ENCODE results near the gene DYNLT1. TPM values are rescaled to one million over a fixed set of nuclear protein-coding genes. Genes with fewer than 3 reads are reported as not detected.
"Not testable (repeated sequence)": the region's sequence is repeated elsewhere in the genome, so short reads cannot be mapped to it uniquely, and the experiment has no call there.

Gene DYNLT1
- polyA plus RNA-seq, 2 donors: 168 to 183 TPM

GRCh38 chr6:158677906-158678578 is 33.5 kb upstream of the DYNLT1 start:
- H3K36me3 ChIP-seq (ENCODE audit: control insufficient read depth in 2 of 2, insufficient read depth in 2 of 2, low read length in 1 of 2): no peaks in the 10 kb centered on the region
- no peaks in the 10 kb centered on the region for H3K9me3 ChIP-seq (ENCODE audit: control insufficient read depth in 2 of 2, insufficient read depth in 1 of 2, low read depth in 1 of 2, low read length in 1 of 2)
- WGBS, 2 donors: 87 to 88% methylated on average over 11 of the region's 11 CpGs
- no peak overlapping the region for H3K4me3 ChIP-seq (ENCODE audit: low read depth in 1 of 2, low read length in 2 of 2)
- no peaks in the 10 kb centered on the region for H3K27me3 ChIP-seq (ENCODE audit: control insufficient read depth in 1 of 2, insufficient read depth in 2 of 2, low read length in 2 of 2)
- H3K4me1 ChIP-seq (ENCODE audit: control insufficient read depth in 2 of 2, insufficient read depth in 2 of 2, low read length in 1 of 2): no peaks in the 10 kb centered on the region
- H3K27ac ChIP-seq (ENCODE audit: low read depth in 2 of 2, low read length in 1 of 2): no peak overlapping the region

GRCh38 chr6:158677094-158677493 is 32.6 kb upstream of the DYNLT1 start:
- H3K4me1 ChIP-seq (ENCODE audit: control insufficient read depth in 2 of 2, insufficient read depth in 2 of 2, low read length in 1 of 2); H3K27ac ChIP-seq (ENCODE audit: low read depth in 2 of 2, low read length in 1 of 2); H3K27me3 ChIP-seq (ENCODE audit: control insufficient read depth in 1 of 2, insufficient read depth in 2 of 2, low read length in 2 of 2); H3K4me3 ChIP-seq (ENCODE audit: low read depth in 1 of 2, low read length in 2 of 2); H3K36me3 ChIP-seq (ENCODE audit: control insufficient read depth in 2 of 2, insufficient read depth in 2 of 2, low read length in 1 of 2); H3K9me3 ChIP-seq (ENCODE audit: control insufficient read depth in 2 of 2, insufficient read depth in 1 of 2, low read depth in 1 of 2, low read length in 1 of 2): not testable (repeated sequence)
- 91 to 98% methylated on average over 3 of the region's 3 CpGs for WGBS, 2 donors

DNA sequence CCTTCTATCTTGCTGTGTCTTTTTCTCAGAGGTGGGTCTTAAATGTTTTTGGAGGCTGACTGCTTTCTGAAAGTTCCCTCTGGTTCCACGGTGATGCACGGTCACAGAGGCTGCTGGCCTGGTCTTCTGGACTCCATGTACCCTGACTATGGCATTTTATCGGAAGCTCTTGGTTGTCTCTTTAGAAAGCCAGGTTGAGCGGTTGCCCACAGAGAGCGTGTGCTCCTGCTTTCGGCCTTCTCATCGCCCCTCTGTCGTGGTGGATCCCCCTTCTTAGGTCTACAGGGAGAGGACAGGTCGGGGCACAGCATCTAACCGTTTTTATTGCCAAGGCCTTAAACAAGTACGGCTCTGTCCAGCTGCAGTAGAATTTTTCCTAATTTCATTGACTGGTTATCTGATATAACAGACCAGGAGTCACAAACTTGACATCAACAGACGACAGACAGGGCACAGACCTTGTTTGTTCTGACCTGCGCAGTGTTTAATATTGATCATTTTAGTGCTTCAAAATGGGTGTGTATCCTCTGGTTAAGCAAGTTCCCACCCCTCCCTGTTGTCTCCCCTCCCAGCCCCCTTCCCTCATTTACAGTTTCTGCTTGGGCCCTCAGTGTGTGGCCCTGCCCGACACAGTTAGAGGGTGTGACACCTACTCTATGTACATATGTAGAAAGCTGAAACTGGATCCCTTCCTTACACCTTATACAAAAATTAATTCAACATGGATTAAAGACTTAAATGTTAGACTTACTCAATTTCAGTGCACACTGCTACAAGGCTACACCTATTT is 30.0 kb upstream of the DYNLT1 start:
- Histone ChIP-seq H3K27me3 (ENCODE audit: control insufficient read depth in 1 of 2, insufficient read depth in 2 of 2, low read length in 2 of 2) (no peaks in the 10 kb centered on the region), H3K4me3 (ENCODE audit: low read depth in 1 of 2, low read length in 2 of 2) (no peak overlapping the region), H3K4me1 (ENCODE audit: control insufficient read depth in 2 of 2, insufficient read depth in 2 of 2, low read length in 1 of 2) (no peaks in the 10 kb centered on the region), H3K9me3 (ENCODE audit: control insufficient read depth in 2 of 2, insufficient read depth in 1 of 2, low read depth in 1 of 2, low read length in 1 of 2) (no peaks in the 10 kb centered on the region), H3K36me3 (ENCODE audit: control insufficient read depth in 2 of 2, insufficient read depth in 2 of 2, low read length in 1 of 2) (no peaks in the 10 kb centered on the region), H3K27ac (ENCODE audit: low read depth in 2 of 2, low read length in 1 of 2) (no peak overlapping the region)
- WGBS, 2 donors: 86 to 90% methylated on average over 14 of the region's 14 CpGs

DNA sequence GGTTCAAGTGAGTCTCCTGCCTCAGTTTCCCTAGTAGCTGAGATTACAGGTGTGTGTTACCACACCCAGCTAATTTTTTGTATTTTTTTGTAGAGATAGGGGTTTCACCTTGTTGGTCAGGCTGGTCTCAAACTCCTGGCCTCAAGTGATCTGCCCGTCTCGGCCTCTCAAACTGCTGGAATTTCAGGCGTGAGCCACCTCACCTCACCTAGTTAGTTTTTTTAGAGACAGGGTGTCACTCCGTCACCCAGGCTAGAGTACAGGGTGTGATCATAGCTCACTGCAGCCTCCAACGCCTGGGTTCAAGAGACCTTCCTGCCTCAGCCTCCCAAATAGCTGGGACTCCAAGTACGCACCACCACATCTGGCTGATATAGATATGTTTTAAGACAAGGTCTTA is 28.2 kb upstream of the DYNLT1 start:
- Histone ChIP-seq H3K36me3 (ENCODE audit: control insufficient read depth in 2 of 2, insufficient read depth in 2 of 2, low read length in 1 of 2) (no peaks in the 10 kb centered on the region), H3K27me3 (ENCODE audit: control insufficient read depth in 1 of 2, insufficient read depth in 2 of 2, low read length in 2 of 2) (no peaks in the 10 kb centered on the region), H3K4me1 (ENCODE audit: control insufficient read depth in 2 of 2, insufficient read depth in 2 of 2, low read length in 1 of 2) (peaks cover 0 to 7% of the 10 kb centered on the region in 2 donors), H3K4me3 (ENCODE audit: low read depth in 1 of 2, low read length in 2 of 2) (no peak overlapping the region), H3K9me3 (ENCODE audit: control insufficient read depth in 2 of 2, insufficient read depth in 1 of 2, low read depth in 1 of 2, low read length in 1 of 2) (no peaks in the 10 kb centered on the region), H3K27ac (ENCODE audit: low read depth in 2 of 2, low read length in 1 of 2) (no peak overlapping the region)
- 95 to 96% methylated on average over 6 of the region's 6 CpGs for WGBS, 2 donors

DNA sequence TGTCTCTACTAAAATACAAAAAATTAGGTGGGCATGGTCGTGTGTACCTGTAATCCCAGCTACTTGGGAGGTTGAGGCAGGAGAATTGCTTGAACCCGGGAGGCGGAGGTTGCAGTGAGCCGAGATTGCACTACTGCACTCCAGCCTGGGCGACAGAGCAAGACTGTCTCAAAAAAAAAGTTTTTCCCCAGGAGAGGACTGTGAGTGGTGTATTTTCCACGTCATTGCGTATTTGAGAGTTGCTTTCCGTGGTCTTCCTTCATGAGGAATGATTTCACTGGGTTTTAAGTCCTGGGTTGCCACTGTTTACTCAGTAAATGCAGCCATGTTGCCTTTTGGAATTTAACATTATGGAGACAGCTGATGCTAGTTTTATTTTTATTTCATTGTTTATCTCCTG is 27.6 kb upstream of the DYNLT1 start:
- not testable (repeated sequence) for H3K27me3 ChIP-seq (ENCODE audit: control insufficient read depth in 1 of 2, insufficient read depth in 2 of 2, low read length in 2 of 2); H3K4me1 ChIP-seq (ENCODE audit: control insufficient read depth in 2 of 2, insufficient read depth in 2 of 2, low read length in 1 of 2); H3K4me3 ChIP-seq (ENCODE audit: low read depth in 1 of 2, low read length in 2 of 2); H3K27ac ChIP-seq (ENCODE audit: low read depth in 2 of 2, low read length in 1 of 2); H3K36me3 ChIP-seq (ENCODE audit: control insufficient read depth in 2 of 2, insufficient read depth in 2 of 2, low read length in 1 of 2); H3K9me3 ChIP-seq (ENCODE audit: control insufficient read depth in 2 of 2, insufficient read depth in 1 of 2, low read depth in 1 of 2, low read length in 1 of 2)
- 88 to 91% methylated on average over 8 of the region's 8 CpGs for WGBS, 2 donors

GRCh38 chr6:158669145-158670035 is 24.8 kb upstream of the DYNLT1 start:
- peaks cover 0 to 8% of the 10 kb centered on the region in 2 donors for H3K4me1 ChIP-seq (ENCODE audit: control insufficient read depth in 2 of 2, insufficient read depth in 2 of 2, low read length in 1 of 2)
- H3K4me3 ChIP-seq (ENCODE audit: low read depth in 1 of 2, low read length in 2 of 2): no peak overlapping the region
- WGBS, 2 donors: 59 to 61% methylated on average over 7 of the region's 7 CpGs
- no peaks in the 10 kb centered on the region for H3K27me3 ChIP-seq (ENCODE audit: control insufficient read depth in 1 of 2, insufficient read depth in 2 of 2, low read length in 2 of 2)
- peak overlapping the region; percentile 22 to 28 for H3K27ac ChIP-seq (ENCODE audit: low read depth in 2 of 2, low read length in 1 of 2)
- no peaks in the 10 kb centered on the region for H3K9me3 ChIP-seq (ENCODE audit: control insufficient read depth in 2 of 2, insufficient read depth in 1 of 2, low read depth in 1 of 2, low read length in 1 of 2)
- H3K36me3 ChIP-seq (ENCODE audit: control insufficient read depth in 2 of 2, insufficient read depth in 2 of 2, low read length in 1 of 2): no peaks in the 10 kb centered on the region

- 50 to 73% methylated on average over 7 of the region's 7 CpGs for WGBS, 2 donors
- H3K36me3 ChIP-seq (ENCODE audit: control insufficient read depth in 2 of 2, insufficient read depth in 2 of 2, low read length in 1 of 2): no peaks in the 10 kb centered on the region
- H3K27me3 ChIP-seq (ENCODE audit: control insufficient read depth in 1 of 2, insufficient read depth in 2 of 2, low read length in 2 of 2): no peaks in the 10 kb centered on the region
- peak overlapping the region; percentile 26 to 78 for H3K27ac ChIP-seq (ENCODE audit: low read depth in 2 of 2, low read length in 1 of 2)
- H3K4me1 ChIP-seq (ENCODE audit: control insufficient read depth in 2 of 2, insufficient read depth in 2 of 2, low read length in 1 of 2): peaks cover 0 to 8% of the 10 kb centered on the region in 2 donors
- H3K4me3 ChIP-seq (ENCODE audit: low read depth in 1 of 2, low read length in 2 of 2): no peak overlapping the region
- no peaks in the 10 kb centered on the region for H3K9me3 ChIP-seq (ENCODE audit: control insufficient read depth in 2 of 2, insufficient read depth in 1 of 2, low read depth in 1 of 2, low read length in 1 of 2)
Observed at GRCh38 chr6:158668707-158669103, 24.2 kb upstream of the DYNLT1 start.

GRCh38 chr6:158667360-158667981 is 22.9 kb upstream of the DYNLT1 start:
- H3K9me3 ChIP-seq (ENCODE audit: control insufficient read depth in 2 of 2, insufficient read depth in 1 of 2, low read depth in 1 of 2, low read length in 1 of 2): no peaks in the 10 kb centered on the region
- H3K27me3 ChIP-seq (ENCODE audit: control insufficient read depth in 1 of 2, insufficient read depth in 2 of 2, low read length in 2 of 2): no peaks in the 10 kb centered on the region
- H3K4me1 ChIP-seq (ENCODE audit: control insufficient read depth in 2 of 2, insufficient read depth in 2 of 2, low read length in 1 of 2): peaks cover 0 to 13% of the 10 kb centered on the region in 2 donors
- WGBS, 2 donors: 90 to 95% methylated on average over 8 of the region's 8 CpGs
- no peak overlapping the region for H3K4me3 ChIP-seq (ENCODE audit: low read depth in 1 of 2, low read length in 2 of 2)
- H3K36me3 ChIP-seq (ENCODE audit: control insufficient read depth in 2 of 2, insufficient read depth in 2 of 2, low read length in 1 of 2): no peaks in the 10 kb centered on the region
- peak overlapping the region in 1 of 2 donors; percentile 69 for H3K27ac ChIP-seq (ENCODE audit: low read depth in 2 of 2, low read length in 1 of 2)

Data from esophagus (tissue), 2 donors.